GM18505 (cell line): ENCODE results near the gene TRIM54.
"Not testable (repeated sequence)": the region's sequence is repeated elsewhere in the genome, so short reads cannot be mapped to it uniquely, and the experiment has no call there.

Experiments
- ATAC-seq: cut with Tn5 transposase; IDR thresholded peaks from one replicate; pipeline ENCODE4 v1.9.1; 2021; ENCODE audit not compliant: unreplicated experiment
- POLR2A ChIP-seq: IDR thresholded peaks from 4 replicates; pipeline ENCODE4 v1.6.1; 2011; ENCODE audit warnings: borderline replicate concordance; ENCODE audit not compliant: insufficient read depth, insufficient read length; ENCODE audit errors: extremely low read depth

Gene TRIM54

DNA sequence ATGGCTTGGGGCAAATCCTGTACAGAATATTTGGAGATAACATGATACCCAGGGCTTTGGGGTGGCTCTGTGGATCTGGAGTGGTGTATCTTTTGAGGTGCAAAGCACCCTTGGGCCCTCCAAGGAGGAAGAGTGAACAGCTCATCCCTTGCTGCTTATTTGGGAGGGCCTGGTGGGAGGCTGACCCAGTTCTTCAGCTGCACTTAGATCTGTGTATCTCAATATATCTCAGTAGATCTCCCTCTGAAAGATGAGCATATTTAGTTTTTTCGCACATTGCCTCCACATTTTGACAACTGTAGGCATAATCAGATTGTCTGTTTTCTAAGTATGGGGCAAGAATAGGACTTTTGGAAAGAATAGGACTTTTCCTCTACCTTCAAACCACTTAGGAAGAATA lies 2.8 kb downstream of the TRIM54 start:
- ATAC-seq = no peak
- no peak for TF ChIP-seq POLR2A

DNA sequence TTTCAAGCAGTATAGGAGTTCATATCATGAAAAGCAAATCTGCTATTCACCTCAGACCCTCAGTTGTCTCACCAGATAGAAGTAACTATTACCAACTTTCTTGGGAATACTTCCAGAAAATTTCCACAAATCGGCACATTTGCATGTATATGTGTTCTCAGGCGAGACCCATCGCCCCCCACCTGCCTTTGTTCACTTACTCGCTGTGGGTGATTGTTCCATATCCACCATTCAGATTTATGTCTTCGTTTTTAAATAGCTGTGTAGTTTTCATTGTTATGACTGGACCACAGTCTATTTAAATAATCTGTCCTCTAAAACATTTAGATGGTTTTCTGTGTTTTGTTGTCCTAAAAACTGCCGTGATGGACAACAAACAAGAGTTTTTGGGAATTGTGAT lies 3.3 kb downstream of the TRIM54 start:
- no peak for ATAC-seq
- no peak for TF ChIP-seq POLR2A

DNA sequence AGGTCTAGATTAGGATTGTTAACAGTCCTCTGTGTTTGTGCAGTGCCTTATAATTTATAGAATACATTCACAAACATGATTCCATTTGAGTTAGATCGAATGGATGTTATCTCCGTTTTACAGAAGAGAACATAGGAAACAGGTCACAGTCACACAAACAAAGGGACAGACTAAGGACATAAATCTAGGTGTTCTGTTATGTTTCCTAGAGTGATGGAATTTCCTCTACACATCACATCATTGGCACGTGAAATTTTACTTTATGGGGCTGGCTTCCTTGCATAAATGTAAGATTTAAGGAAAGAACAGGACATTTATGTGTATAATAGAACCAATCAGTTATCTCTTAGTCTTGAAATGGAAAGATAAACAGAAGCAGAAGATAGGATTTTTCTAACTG lies 6.4 kb downstream of the TRIM54 start:
- TF ChIP-seq POLR2A = no peak

DNA sequence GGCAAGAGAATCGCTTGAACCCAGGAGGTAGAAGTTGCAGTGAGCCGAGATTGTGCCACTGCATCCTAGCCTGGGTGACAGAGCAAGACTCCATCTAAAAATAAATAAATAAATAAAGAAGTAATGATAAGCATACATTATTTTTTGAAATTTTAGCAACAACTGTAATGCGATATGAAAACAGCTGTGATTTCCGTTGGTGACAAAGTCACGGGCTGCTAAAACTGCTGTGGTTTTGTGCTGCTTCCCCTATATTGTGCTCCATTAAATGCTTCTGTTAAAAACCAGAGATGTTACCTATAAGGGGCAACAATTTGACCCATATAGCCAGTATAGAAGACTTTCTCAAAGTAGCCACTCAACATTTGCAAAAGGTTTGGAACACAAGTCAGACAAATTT lies 8.3 kb downstream of the TRIM54 start:
- no peak for ATAC-seq
- TF ChIP-seq POLR2A = no peak

More for the DNA sequence above, 6.4 kb downstream of the TRIM54 start:
- ATAC-seq = no peak

DNA sequence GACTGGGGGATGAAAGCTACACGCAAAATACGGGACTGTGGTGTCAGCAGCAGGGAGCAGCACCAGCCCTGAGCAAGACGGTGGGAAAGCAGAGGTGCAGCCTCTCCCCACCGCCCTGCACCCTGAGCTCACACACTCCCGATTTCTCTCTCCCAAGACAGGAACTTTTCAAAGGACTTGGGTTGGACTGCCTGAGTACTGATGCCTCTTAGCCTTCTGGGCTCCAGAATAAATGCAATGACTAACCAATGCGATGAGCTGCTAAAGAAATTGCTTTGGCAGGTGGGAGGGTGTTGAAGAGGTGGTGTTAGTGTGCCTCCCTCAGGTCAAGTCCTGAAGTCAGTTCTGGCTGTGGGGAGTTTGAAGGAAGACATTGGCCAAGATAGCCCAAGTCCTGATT lies 9.6 kb downstream of the TRIM54 start:
- no peak for TF ChIP-seq POLR2A
- no peak for ATAC-seq

DNA sequence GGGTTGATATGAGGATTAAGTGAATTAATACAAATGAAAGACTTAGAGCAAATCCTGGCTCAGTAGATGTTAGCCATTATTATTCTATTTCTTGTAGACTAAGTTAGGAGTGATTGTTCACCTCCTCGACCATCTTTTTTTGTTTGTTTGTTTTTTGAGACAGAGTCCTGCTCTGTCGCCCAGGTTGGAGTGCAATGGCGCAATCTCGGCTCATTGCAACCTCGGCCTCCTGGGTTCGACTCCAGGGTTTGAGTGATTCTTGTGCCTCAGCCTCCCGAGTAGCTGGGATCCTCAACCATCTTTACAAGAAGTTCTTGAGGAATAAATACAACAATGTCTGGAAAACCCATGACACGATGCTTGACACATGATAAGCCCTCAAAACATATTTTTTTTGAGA lies 12.7 kb downstream of the TRIM54 start:
- no peak for TF ChIP-seq POLR2A
- ATAC-seq = no peak

DNA sequence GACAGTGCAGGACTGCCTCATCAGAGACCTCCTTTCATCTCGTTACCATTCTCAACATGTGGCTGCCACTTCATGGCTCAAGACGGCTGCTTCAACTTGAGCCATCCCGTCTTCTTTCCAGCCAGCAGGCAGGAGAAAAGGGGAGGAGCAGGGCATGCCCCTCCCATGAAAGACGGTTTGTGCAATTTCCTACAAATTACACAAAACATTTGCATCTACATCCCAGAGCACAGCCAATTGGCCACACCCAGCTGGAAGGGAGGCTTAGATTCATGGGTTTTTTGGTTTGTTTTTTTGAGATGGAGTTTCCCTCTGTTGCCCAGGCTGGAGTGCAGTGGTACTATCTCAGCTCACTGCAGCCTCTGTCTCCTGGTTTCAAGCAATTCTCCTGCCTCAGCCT lies 14.3 kb downstream of the TRIM54 start:
- TF ChIP-seq POLR2A = no peak

DNA sequence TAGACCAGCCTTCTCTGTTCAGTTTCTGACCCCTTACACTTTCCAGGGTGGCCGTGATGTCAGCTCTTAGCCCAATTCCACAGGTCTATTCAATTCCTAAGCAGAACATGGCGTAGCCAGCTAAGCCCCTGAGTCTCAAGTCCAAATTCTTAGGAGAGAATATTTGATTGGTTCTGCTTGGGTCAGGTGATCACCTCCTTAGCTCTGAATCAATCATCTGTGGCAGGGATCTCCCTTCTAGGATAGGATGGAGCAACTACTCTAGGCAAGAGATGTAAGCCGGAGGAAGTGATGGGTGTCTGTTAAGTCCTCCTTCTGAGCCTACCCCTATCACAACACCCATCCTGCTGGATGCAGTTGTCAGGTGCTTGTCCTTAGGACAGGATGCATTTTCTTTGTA lies 15.0 kb downstream of the TRIM54 start:
- no peak for ATAC-seq
- no peak for TF ChIP-seq POLR2A

More for the DNA sequence above, 14.3 kb downstream of the TRIM54 start:
- ATAC-seq = no peak

DNA sequence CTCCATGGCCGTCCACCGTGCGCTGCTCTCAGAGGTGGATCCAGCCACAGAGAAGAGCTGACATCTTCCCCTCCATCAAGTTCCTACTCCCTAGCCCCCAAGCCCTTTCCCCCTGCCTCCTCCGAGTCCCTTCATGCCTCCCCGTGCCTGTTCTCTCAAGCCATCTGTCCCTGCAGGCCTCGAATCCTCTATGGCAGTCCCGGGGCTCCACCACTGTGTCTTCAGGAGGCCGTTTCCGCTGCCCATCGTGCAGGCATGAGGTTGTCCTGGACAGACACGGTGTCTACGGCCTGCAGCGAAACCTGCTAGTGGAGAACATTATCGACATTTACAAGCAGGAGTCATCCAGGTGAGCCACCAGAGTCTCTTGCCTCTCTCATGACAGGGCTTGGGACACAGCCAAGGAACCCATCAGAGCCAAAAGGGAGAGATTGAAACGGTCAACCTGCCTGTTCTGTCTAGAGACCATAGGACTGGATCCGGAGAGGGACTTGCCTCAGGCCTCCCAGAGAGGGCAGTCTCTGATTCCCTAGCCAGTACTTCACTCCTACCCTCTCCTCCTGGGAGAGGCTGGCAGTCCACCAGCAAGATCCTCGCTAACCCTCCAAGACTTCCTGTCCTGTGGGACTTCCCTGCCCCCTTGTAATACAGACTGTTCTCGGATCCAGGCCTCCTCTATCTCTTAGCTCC lies 16.3 kb downstream of the TRIM54 start:
- no peak for ATAC-seq
- TF ChIP-seq POLR2A = no peak

DNA sequence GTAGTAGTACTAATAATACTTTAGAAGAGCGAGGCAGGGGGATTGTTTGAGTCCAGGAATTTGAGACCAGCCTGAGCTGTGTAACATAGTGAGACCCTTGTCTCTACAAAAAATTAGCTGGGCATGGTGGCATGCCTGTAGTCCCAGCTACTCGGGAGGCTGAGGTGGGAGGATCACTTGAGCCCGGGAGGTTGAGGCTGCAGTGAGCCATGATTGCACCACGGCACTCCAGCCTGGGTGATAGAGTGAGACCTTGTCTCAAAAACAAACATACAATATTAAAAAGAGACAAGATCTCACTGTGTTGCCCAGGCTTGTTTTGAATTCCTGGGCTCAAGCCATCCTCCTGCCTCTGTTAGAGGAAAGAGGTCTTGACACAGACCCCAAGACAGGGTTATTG lies 18.4 kb downstream of the TRIM54 start:
- not testable (repeated sequence) for ATAC-seq

DNA sequence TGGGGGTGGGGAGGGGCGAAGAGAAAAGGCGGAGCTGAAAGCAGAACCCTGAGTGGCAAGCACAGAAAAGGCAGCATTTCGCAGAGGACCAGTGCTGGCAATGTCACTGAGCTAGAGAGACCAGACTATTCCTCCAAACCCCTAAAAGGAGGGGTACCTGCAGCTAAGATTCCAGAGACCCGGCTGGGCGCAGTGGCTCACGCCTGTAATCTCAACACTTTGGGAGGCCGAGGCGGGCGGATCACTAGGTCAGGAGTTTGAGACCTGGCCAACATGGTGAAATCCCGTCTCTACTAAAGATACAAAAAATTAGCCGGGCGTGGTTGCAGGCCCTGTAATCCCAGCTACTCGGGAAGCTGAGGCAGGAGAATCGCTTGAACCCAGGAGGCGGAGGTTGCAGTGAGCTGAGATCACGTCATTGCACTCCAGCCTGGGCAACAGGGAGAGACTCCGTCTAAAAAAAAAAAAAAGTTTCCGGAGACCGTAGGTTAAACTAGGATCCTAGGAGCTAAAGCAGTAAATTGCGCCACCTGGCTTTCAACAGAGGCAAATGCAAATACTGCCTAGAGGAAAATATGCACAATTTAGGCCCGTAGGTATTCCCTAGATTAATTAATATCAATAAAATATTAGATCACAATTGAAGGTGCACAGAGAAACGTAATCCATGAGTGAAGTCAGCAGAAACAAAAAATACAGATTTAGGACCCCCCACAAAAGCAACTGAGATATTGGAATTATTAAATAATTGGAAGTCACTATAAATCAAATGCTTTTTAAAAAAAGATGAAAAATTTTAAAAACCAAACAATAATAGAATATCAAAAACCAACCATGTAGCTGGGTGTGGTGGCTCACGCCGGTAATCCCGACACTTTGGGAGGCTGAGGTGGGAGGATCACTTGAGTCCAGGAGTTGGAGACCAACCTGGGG lies 21.1 kb downstream of the TRIM54 start:
- ATAC-seq = no peak
- TF ChIP-seq POLR2A = no peak

DNA sequence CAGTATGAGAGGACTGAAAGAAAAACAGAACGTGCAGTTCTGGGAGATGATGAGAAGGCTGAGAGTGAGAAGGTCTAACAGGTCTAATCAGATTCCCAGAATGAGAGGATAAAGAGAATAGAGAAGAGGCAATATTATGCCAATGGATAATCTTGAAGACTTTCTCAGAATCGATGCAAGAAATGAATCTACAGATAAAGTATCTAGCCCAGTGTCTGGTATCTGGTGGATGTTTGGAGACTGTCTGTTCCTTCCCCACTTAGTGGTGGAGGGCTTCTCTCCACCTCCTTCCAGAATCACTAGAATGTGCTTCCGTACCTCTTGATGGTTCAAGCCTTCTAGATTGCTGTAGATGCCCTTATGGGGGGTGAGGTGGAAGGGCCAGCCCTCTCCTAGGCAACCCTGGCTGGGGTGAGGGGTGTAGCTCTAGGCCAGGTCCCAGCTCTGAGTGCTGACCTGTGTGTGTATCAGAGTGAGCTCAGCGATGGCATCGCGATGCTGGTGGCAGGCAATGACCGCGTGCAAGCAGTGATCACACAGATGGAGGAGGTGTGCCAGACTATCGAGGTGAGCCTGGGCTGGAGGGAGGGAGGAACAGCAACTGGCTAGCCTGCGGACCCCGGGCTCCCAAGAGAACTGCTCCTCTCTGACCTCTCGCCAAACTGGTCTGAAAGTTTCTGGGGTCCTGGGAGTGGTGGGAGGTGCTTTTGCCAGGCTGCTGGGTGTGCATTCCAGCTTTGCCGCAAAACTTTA lies 22.4 kb downstream of the TRIM54 start:
- no peak for TF ChIP-seq POLR2A

DNA sequence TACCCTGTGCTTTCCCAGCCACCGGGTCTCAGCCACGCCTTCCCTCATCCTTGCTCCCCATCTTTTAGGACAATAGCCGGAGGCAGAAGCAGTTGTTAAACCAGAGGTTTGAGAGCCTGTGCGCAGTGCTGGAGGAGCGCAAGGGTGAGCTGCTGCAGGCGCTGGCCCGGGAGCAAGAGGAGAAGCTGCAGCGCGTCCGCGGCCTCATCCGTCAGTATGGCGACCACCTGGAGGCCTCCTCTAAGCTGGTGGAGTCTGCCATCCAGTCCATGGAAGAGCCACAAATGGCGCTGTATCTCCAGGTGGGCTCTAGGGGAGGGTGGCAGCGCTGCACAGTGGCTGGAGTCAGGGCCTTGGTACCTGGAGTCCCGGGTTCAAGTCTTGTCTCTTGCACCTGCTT lies 23.3 kb downstream of the TRIM54 start:
- ATAC-seq = no peak

More for the DNA sequence above, 22.4 kb downstream of the TRIM54 start:
- ATAC-seq = no peak

More for the DNA sequence above, 23.3 kb downstream of the TRIM54 start:
- TF ChIP-seq POLR2A = no peak
